HG02840 (cell line): ENCODE measurements around the gene CFAP65.

ENCODE experiments used
- ATAC-seq: cut with Tn5 transposase; IDR thresholded peaks from one replicate; pipeline ENCODE4 v1.9.1; 2021; ENCODE audit warnings: mild to moderate bottlenecking, moderate library complexity, moderate number of reproducible peaks; ENCODE audit not compliant: unreplicated experiment, low FRiP score

CFAP65 gene

GRCh38 chr2:219017201-219017931, 23.9 kb downstream of the CFAP65 start:
- no peak for ATAC-seq

DNA sequence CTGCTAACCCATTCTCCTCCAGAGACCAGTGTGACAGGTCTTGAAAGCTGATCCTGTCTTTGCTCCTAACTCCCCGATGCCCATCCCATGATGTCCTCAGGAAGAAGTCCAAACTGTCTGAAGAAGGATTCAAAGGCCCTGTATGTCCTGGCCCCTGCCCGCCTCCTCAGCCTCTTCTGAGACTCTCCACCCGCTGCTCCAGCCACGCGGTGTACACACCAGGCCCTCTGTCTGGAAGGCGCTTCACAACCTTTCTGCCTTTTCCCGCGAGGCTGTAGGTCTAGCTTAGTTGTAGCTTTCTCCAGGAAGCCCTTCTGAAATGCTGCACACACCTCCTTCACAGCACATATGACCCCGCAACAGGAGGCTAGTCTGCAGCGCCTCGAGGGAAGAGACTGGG, 24.6 kb downstream of the CFAP65 start:
- ATAC-seq: no peak

GRCh38 chr2:219010873-219011272, 30.4 kb downstream of the CFAP65 start:
- no peak for ATAC-seq

DNA sequence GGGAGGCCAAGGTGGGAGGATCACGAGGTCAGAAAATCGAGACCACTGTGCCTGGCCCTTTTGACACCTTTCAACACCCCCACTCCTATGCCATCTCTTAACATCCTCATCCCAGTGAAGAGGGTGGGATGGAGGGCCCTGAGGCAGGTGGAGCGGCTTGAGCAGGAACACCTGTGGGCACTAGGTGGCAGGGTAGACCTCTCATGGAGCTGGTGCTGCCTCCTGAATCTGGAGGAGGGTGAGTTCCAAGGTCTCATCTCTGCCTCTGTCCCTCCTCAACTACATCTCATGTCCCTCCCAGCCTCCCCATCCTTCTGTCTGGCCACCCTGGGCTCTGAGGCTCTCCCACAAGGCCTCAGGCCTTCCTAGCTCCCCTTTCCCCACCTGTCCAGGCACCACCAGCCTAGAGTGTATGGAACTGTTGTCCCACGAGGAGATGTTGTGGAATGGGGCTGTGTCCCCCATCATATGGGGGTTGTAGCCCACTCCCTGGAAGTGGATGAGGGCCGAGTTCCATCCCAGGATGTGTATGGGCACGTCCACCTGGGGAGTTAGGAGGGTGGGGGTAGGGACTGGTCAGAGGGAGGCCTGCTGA, 31.1 kb downstream of the CFAP65 start:
- ATAC-seq: no peak

DNA sequence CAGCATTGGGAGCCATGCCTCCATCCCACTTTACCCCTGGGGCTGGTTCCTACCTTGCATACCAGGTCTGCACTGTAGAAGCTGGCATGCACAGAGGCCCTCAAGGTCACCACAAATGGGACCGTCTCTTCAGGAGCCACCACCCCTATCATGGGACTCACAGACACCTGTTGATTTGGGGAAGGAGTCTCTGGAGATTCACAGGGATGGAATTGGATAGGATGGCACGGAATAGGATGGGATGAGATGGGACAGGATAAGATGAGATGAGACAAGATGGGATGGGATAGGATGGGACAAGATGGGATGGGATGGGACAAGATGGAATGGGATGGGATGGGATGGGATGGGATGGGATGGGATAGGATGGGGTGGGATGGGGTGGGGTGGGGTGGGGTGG, 32.0 kb downstream of the CFAP65 start:
- no peak for ATAC-seq

DNA sequence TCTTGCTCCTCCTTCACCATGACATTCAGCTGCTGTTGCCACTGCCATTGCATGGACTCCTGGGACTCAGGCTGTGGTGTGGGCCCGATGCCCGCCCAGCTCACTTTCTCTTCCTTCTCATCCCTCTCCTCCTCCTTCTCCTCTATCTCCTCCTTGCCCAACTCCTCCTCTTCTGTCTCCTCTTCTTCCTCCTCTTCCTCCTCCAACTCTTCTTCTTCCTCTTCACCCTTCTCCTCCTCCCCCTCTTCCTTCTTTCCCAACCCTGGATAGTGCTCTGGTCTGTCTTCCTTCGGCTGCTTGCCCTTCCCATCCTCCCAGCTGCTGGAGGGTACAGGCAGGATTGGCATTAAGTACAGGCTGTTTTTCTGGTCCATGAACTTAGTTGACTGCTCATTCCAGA, 37.3 kb downstream of the CFAP65 start:
- ATAC-seq: no peak

GRCh38 chr2:219003267-219003634, 38.1 kb downstream of the CFAP65 start:
- no peak for ATAC-seq

DNA sequence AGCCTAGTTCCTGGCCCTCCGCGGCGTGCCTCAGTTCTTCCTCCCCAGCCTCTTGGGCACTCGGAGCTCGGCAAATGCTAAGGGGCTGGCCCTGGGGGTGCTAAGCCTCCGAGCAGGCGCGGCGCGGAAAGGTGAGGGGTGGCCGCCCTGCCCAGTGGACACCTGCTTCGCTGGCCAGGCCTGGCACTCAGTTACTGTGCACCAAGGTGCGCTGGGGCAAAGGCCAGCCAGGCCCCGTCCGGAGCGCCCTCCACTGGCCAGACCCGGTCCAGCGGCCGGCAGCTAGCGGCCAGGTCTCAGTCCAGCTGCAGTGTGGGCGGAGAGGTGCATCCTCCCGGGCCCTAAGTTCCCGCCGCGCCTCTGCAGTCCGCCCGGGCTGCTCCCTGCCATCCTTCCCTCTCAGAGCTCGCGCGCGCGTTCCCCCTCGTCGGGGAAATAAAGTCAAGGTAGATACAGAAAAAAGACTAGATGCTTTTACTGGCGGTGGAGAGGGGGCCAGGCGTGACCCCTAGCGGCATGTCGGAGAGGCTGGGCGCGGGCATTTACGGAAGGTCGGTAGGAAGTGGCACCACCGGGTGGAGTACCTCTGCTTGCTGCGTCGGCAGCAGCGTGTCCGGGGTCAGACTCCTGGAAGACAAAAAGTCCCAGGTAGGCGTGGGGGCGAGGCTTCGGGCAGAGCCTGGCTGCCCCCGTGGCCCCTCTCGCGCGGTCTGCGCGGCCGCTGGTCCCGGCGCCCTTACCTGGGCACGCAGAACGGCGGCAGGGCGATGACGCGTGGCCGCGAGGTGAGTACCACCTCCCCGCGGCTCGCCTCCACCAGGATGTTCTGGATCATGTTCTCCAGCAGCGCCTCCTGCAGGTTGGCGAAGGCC, 38.7 kb downstream of the CFAP65 start:
- ATAC-seq: no peak

- no peak for ATAC-seq
Measured at GRCh38 chr2:219001577-219002394, 39.5 kb downstream of the CFAP65 start.

DNA sequence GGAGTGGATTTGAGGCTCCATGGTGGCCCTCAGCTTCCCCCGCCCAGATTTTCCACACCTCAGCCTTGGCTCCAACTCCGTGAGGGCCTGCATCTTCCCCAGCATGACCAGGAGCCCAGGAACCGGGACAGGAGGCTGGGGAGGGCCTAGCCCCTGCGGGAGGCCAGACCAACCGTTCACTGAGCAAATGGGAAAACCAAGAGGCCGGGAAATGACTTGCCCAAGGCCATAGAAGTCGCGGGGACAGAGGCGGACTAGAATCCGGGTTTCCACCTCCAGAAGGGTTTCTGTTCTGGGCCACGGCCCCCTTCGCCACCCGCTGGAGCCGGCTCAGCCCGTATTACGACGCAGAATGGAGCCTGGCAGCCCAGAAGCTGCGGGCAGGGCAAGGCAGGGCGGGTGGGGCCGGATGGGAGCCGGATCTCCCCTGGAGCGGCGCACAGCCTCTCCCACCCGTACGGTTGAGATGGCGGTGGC, 40.2 kb downstream of the CFAP65 start:
- no peak for ATAC-seq

- no peak for ATAC-seq
Measured at GRCh38 chr2:219000569-219000960, 40.8 kb downstream of the CFAP65 start.

DNA sequence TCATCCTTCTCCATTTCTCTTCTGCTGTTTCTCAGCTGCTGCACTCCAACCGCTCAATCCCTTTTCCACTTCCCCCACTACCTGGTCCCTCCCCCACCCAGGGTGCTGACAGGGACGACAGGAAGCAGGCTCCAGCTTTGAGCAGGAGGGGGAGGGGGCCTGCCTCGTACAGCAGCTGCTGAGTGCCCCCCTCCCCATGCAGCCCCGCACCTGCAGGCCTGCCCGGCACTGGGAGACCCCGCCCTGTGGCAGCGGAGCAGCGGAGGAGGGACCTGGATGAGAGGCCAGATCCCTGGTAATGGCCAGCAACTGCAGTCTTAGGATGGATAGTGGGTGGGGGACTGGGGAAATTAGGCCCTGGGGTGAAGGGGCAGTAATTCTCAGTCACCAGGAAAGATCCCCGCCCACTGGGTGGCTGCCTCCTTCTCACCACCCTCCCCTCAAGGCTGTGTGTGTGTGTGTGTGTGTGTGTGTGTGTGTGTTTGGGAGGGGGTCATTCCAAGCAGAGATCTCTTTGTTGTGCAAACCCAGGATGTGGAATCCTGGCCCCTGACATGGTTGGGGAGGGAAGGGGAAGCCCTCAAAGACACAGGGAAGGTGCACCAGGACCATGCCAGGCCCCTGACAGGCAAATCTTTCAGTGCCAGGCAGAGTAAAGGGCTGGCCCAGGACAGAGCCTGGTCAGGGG, 41.3 kb downstream of the CFAP65 start:
- no peak for ATAC-seq

DNA sequence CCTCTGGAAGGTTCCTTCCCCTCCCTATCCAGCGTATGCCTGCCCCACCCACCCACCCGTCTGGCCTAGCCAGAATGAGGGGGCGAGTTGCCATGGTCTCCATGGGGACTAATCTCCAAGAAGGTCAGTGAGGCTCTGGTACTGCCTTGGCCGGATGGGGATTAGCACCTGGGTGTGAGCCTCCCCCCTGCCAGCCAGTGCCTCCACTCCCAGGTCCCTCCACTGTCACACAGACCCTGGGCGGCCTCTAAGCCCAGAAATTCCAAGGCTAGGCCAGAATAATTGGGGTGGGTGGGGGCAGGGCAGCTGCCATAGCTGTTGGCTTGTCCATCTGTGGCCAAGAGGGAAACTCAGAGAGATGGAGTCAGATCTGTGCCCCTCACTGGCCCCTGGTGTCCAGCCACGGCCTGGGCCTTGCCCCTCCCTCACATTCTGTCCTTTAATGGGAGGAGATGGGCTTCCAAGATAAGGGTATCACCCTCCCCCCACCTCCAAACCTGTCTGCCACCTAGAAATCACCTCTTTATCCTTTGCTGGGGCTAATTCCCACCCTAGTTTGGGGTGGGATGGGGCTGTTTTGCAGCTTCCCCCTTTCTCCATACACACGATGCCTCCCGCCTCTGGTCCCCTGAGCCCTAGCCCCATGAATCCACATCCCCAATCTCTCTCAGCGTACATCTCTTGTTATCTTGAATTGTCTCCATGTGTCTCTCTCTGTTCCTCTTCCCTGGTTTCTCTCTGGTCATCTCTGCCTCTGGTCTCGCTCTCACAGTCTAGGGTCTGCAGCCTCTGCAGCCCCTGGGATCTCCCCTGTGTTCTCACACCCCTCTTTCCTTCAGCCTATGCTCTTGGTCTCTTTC, 42.1 kb downstream of the CFAP65 start:
- no peak for ATAC-seq

GRCh38 chr2:218998414-218999002, 42.8 kb downstream of the CFAP65 start:
- no peak for ATAC-seq

- ATAC-seq: no peak
Measured at GRCh38 chr2:218997731-218998130, 43.6 kb downstream of the CFAP65 start.

DNA sequence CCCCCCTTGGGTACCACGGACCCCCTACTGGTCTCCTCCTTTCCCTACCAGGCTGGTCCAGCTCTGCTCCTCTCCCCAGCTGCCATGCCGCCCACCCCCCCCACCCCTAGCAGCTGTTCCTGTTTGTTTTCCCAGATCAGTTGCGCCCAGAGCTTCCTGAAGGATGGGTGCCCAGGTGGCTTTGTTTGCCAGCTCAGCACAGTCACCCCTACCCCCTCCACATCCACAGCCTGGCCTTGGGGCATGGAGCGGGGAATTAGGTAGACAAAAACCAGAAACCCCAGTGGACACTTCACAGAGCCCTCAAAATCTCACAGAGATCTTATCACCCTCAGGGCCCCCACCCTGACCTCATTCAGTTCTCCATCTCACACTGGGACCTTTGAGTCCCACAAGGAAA, 44.4 kb downstream of the CFAP65 start:
- no peak for ATAC-seq

DNA sequence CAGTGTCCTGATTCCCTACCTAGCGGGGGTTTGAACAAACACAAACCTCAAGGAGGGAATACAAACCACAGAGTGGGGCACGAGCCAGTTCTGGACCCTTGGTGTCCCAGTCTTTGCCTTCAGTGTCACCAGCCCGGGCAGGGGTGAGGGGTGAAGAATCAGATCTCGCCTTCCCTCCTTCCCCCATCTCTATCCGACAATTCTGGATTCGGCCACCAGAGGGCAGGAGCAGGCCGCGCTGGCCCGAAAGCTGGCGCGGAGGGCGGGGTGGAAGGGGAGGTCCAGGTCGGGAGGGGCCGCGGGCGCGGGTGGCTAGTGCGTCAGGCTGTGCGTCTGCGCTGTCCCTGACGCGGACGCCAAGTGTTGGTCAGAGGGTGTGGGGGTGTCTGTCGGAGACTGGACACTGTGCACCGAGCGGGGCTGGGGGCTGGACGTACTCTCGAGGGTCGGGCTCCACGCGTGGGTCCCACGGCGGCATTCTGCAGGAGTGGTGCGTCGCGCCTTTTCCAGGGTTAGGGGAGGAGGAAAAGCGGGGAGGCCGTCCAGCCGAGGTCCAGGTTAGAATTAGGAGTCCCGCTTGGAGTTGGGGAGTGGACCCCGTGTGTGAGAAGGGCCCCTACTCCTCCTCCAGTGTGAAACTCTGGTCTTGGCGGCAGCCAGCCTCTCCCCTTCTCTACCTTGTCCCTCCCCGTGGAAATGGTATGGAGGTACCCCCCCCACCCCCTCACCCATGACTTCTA, 45.2 kb downstream of the CFAP65 start:
- ATAC-seq: no peak

DNA sequence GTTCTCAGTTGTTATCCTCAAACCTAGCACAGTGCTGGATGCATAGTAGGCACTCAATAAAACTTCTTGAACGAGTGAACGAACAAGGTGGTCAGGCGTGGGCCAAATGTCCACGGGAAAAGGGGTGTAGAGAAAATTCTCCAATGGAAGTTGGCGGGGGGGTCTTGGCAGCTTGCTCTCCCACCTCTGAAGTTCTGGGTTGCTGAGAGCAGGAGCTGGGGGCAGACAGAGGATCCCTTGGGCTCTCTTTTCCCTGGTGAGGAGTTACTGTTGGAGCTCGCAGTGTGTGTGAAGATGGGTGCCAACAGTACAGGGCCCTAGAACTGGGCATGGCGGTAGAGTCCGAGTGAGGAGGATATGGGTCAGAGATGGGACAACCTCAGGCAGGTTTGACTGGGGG, 45.8 kb downstream of the CFAP65 start:
- ATAC-seq: no peak
